ENCODE data around the gene FIBCD1. TPM values are rescaled to one million over a fixed set of nuclear protein-coding genes. Genes with fewer than 3 reads are reported as not detected.

FIBCD1 gene
- polyA plus RNA-seq, 1 of the 3 experiments (the other 2 are of a cell fraction), result 1.3 TPM

DNA sequence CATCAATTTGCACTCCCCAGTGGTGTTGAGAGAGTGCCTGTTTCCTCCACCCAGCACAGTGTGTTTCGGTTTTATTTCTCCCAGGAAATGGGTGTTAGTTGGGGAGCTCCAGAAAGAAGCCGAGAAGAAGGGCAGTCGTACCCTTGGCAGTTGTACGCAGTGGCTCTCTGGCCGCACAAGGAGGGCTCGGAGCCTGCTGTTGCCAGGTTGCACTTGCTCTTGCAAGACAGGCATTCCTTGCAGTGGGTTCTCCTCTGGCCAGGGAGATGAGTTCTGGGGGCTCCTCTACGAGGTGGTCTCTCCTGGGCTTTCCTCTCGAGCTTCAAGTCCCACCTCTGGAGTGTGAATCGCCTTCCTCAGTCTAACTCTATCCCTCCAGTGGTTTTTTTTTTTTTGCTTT is 71.5 kb downstream of the FIBCD1 start:
- Histone ChIP-seq H4K20me1 (ENCODE audit: insufficient read depth) (peaks cover 94% of the 10 kb centered on the region), H2AFZ (ENCODE audit: low read depth) (no peak overlapping the region), H3K4me1 (ENCODE audit: control insufficient read depth in 1 of 2, insufficient read depth in 2 of 2, low read depth in 1 of 2, low read length in 1 of 2) (peaks cover 0 to 10% of the 10 kb centered on the region in 2 experiments; a peak in 2 of 4 replicates), H3K4me3 (ENCODE audit: low read depth in 2 of 2, low read length in 1 of 2) (no peak overlapping the region), H3K27me3 (ENCODE audit: insufficient read depth) (no peaks in the 10 kb centered on the region), H3K27ac (ENCODE audit: low read depth in 2 of 2, low read length in 1 of 2) (no peak overlapping the region), H3K36me3 (replicated peaks in 1 of 2; ENCODE audit: control insufficient read depth in 1 of 2, insufficient read depth in 2 of 2, low read length in 1 of 2) (peaks cover 47 to 51% of the 10 kb centered on the region in 2 experiments), H3K9me2 (no peaks in the 10 kb centered on the region), H3K9ac (no peak overlapping the region), H3F3A (replicated peaks; ENCODE audit: insufficient read depth) (peaks cover 18% of the 10 kb centered on the region), H3K79me2 (ENCODE audit: insufficient read depth) (peaks cover 98% of the 10 kb centered on the region), H3K9me3 (no peaks in the 10 kb centered on the region), H3K4me2 (no peak overlapping the region)
- CTCF ChIA-PET, result interaction anchor here (0.7 to 10.3 kb wide), 25 partner anchors 15 to 189 kb away, joined by 4 to 177 read pairs (median 11); partner anchors contain the start of gene FIBCD1
- TF ChIP-seq JUND (IDR thresholded peaks at IDR 0.05), result no peak
- TF ChIP-seq, protein P1, sequence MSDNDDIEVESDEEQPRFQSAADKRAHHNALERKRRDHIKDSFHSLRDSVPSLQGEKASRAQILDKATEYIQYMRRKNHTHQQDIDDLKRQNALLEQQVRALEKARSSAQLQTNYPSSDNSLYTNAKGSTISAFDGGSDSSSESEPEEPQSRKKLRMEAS (IDR thresholded peaks at IDR 0.05; ENCODE audit: low read depth), result no peak
- TF ChIP-seq NRF1 (IDR thresholded peaks at IDR 0.05; ENCODE audit: low read depth, low read length), result no peak
- TF ChIP-seq CHD2 (IDR thresholded peaks at IDR 0.05; ENCODE audit: low read length, partially characterized antibody), result no peak
- TF ChIP-seq POLR2AphosphoS5 (IDR thresholded peaks at IDR 0.05; ENCODE audit: low read depth, low read length), result no peak
- TF ChIP-seq MXI1 (IDR thresholded peaks at IDR 0.05; ENCODE audit: low read depth, low read length), result no peak
- TF ChIP-seq GABPA (IDR thresholded peaks at IDR 0.05; ENCODE audit: low read depth), result no peak
- no peak for TF ChIP-seq EZH2phosphoT487 (IDR thresholded peaks at IDR 0.05; ENCODE audit: borderline replicate concordance, low read depth)
- no peak for TF ChIP-seq RFX5 (IDR thresholded peaks at IDR 0.05; ENCODE audit: low read length)
- TF ChIP-seq, protein P2, sequence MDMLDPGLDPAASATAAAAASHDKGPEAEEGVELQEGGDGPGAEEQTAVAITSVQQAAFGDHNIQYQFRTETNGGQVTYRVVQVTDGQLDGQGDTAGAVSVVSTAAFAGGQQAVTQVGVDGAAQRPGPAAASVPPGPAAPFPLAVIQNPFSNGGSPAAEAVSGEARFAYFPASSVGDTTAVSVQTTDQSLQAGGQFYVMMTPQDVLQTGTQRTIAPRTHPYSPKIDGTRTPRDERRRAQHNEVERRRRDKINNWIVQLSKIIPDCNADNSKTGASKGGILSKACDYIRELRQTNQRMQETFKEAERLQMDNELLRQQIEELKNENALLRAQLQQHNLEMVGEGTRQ (IDR thresholded peaks at IDR 0.05; ENCODE audit: borderline replicate concordance, low read depth, low read length), result no peak
- no peak for TF ChIP-seq FOXM1 (IDR thresholded peaks at IDR 0.05; ENCODE audit: low read depth)
- TF ChIP-seq NFIC (IDR thresholded peaks at IDR 0.05; ENCODE audit: borderline replicate concordance), result no peak
- no peak for TF ChIP-seq FOXJ3 (CRISPR knock-in tag; IDR thresholded peaks at IDR 0.05)
- TF ChIP-seq, protein P3, sequence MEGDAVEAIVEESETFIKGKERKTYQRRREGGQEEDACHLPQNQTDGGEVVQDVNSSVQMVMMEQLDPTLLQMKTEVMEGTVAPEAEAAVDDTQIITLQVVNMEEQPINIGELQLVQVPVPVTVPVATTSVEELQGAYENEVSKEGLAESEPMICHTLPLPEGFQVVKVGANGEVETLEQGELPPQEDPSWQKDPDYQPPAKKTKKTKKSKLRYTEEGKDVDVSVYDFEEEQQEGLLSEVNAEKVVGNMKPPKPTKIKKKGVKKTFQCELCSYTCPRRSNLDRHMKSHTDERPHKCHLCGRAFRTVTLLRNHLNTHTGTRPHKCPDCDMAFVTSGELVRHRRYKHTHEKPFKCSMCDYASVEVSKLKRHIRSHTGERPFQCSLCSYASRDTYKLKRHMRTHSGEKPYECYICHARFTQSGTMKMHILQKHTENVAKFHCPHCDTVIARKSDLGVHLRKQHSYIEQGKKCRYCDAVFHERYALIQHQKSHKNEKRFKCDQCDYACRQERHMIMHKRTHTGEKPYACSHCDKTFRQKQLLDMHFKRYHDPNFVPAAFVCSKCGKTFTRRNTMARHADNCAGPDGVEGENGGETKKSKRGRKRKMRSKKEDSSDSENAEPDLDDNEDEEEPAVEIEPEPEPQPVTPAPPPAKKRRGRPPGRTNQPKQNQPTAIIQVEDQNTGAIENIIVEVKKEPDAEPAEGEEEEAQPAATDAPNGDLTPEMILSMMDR (IDR thresholded peaks at IDR 0.05), result no peak
- no peak for TF ChIP-seq EP300 (IDR thresholded peaks at IDR 0.05; ENCODE audit: borderline replicate concordance in 1 of 2, low read depth in 1 of 2, low read length in 1 of 2)
- TF ChIP-seq, protein P4, sequence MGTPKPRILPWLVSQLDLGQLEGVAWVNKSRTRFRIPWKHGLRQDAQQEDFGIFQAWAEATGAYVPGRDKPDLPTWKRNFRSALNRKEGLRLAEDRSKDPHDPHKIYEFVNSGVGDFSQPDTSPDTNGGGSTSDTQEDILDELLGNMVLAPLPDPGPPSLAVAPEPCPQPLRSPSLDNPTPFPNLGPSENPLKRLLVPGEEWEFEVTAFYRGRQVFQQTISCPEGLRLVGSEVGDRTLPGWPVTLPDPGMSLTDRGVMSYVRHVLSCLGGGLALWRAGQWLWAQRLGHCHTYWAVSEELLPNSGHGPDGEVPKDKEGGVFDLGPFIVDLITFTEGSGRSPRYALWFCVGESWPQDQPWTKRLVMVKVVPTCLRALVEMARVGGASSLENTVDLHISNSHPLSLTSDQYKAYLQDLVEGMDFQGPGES (IDR thresholded peaks at IDR 0.05; ENCODE audit: low read depth, low read length), result no peak
- no peak for TF ChIP-seq TCF12 (IDR thresholded peaks at IDR 0.05)
- TF ChIP-seq, protein P5, sequence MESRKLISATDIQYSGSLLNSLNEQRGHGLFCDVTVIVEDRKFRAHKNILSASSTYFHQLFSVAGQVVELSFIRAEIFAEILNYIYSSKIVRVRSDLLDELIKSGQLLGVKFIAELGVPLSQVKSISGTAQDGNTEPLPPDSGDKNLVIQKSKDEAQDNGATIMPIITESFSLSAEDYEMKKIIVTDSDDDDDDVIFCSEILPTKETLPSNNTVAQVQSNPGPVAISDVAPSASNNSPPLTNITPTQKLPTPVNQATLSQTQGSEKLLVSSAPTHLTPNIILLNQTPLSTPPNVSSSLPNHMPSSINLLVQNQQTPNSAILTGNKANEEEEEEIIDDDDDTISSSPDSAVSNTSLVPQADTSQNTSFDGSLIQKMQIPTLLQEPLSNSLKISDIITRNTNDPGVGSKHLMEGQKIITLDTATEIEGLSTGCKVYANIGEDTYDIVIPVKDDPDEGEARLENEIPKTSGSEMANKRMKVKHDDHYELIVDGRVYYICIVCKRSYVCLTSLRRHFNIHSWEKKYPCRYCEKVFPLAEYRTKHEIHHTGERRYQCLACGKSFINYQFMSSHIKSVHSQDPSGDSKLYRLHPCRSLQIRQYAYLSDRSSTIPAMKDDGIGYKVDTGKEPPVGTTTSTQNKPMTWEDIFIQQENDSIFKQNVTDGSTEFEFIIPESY (IDR thresholded peaks at IDR 0.05; ENCODE audit: borderline replicate concordance, low read depth), result no peak
- TF ChIP-seq RXRA (IDR thresholded peaks at IDR 0.05; ENCODE audit: borderline replicate concordance, low read depth), result no peak
- POLR2A ChIA-PET, result no interaction called here
- 90% methylated on average over 4 of the region's 9 CpGs for WGBS (ENCODE audit: low lambda C conversion rate)
- DNase-seq, result no peak
